Kidney glomerular epithelial cell (primary cell): ENCODE results near the gene SFXN2.
"Not testable (repeated sequence)": the region's sequence is repeated elsewhere in the genome, so short reads cannot be mapped to it uniquely, and the experiment has no call there.

Source experiments
- DNase-seq: peaks from one replicate; lab custom pipeline; 2025; lab: John Stamatoyannopoulos, UW

SFXN2 gene

DNA sequence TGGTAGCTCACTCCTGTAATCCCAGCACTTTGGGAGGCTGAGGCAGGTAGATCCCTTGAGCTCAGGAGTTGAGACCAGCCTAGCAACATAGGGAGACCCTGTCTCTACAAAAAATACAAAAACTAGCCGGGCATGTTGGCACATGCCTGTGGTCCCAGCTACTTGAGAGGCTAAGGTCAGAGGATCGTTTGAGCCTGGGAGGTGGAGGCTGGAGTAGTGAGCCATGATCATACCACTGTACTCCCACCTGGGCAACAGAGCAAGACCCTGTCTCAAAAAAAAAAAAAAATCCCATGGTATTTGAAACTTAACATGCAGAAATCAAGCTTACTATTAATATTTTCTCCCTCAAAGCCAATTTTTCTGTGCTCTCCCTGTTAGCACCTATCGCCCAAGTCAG is 5.9 kb downstream of the SFXN2 start:
- DNase-seq, result no peak

GRCh38 chr10:102720775-102721301 is 6.4 kb downstream of the SFXN2 start:
- DNase-seq, result no peak

DNA sequence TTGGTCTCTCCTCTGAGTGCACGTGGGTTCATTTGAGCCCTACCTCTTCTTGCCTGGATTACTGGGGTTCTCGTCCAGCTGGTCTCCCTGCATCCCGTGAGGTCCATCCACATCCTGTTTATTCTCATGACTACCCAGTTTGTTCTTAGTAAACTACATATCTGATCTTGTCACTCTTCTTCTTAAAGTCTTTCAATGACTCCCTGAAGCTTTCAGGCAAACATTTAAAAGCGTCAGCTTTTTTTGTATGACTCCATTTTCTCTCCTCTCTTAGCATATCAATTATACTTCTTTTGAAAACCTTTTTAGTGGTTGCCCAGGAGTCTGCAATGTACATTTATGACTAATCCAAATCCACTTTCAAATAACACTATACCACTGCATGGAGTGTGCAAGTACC is 7.5 kb downstream of the SFXN2 start:
- no peak for DNase-seq

DNA sequence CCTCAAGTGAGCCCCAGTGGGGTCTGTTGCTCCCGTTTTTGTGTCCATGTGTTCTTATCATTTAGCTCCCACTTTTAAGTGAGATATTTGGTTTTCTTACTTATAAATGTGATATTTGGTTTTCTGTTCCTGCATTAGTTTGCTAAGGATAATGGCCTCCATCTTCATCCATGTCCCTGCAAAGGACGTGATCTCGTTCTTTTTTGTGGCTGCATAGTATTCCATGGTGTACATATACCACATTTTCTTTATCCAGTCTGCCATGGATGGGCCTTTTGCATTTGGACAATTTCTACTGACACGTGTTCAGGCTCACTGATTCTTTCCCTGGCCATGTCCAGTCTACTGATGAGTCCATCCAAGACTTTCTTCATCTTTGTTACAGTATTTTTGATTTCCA is 9.6 kb downstream of the SFXN2 start:
- no peak for DNase-seq

DNA sequence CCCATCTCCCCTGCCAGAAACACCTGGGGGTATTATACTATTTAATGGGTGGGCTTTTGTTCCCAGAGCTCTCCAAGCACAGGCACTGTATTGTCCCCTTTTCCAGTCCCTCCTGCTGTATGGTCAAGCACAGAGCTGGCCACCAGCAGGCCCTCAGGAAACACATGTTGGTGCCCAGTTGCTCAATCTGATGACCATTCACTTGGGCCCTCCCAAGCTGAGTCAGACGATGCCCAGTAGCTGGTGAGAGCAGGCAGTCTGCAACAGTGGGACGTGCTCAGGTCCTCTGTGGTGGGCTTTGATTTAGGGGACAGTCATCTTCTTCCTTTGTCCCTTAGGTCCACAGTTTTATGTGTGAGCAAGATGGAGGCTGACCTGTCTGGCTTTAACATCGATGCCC is 11.8 kb downstream of the SFXN2 start:
- DNase-seq, result no peak

DNA sequence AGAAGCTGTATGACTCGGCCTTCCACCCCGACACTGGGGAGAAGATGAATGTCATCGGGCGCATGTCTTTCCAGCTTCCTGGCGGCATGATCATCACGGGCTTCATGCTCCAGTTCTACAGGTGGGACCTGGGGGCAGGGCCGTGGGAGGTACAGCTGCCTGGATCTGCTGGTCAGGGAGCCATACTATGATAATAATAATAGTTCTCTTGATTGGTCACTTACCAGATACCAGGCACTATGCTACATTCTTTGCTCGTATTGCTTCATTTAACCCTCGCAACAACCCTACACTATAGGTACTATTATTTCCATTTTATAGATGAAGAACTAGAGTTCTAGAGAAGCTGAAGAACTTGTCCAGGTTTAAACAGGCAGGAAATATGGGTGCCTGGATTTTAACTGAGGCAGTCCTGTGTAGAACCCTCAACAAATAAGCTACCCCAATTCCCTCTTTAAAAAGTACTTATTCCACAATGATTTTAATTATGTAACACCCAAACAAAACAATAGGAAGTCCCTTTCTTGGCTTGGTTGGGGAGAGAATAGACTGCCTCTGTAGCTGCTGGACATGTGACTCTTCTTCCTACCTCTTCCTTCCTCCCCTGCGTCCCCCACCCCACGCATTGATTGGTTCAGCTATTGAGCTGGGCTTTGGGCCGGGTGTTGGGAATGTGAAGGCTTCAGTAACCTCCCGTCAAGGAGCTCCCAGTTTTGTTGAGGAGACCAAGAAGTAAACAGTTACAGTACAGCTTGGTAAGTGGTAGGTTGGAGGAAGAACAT is 12.8 kb downstream of the SFXN2 start:
- no peak for DNase-seq

GRCh38 chr10:102729029-102730026 is 14.9 kb downstream of the SFXN2 start:
- DNase-seq, result peak; percentile 68

DNA sequence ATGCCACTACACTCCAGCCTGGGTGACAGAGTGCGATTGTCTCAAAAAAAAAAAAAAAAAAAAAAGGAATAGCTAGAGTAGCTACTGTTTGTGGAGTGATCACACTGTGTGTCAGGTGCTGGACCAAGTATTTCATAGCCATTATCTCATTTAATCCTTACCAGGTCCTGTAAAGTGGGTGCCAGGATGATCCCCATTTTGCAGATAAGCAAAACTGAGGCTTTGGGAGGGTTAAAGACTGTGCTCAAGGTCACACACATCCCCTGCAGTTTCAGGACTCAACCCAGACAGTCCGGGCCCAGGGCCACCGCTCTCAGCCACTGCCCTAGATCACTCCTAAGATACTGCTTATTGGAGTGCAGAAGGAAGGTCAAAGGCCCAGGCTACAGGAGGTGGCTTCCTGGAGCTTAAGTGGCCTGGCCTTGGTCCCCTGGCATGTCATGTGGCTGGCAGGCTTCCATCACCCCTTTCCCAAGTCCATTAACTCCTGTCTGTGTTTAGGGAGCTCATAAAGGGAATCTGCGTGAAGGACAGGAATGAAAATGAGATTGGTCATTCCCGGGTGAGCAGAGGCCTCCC is 16.9 kb downstream of the SFXN2 start:
- DNase-seq, result no peak

- DNase-seq, result no peak
Observed at GRCh38 chr10:102732661-102733060, 18.2 kb downstream of the SFXN2 start.

DNA sequence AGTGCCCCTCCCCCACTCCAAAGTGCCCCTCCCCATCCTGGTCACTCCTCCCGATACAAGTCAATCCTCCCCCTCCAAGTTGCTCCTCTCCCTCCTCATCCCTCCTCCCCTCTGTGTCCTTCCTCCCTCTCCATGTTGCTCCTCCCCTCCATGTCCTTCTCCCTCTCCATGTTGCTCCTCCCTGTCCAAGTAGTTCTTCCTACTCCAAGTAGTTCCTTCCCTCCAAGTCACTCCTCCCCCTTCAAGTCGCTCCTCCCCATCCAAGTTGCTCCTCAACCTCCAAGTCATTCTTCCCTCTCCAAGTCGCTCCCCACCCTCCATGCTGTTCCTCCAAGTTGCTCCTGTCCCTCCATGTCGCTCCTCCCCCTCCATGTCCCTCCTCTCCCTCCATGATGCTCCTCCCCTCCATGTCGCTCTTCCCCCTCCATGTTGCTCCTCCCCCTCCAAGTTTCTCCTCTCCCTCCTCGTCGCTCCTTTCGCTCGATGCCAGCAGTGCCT is 20.7 kb downstream of the SFXN2 start:
- DNase-seq, result no peak

DNA sequence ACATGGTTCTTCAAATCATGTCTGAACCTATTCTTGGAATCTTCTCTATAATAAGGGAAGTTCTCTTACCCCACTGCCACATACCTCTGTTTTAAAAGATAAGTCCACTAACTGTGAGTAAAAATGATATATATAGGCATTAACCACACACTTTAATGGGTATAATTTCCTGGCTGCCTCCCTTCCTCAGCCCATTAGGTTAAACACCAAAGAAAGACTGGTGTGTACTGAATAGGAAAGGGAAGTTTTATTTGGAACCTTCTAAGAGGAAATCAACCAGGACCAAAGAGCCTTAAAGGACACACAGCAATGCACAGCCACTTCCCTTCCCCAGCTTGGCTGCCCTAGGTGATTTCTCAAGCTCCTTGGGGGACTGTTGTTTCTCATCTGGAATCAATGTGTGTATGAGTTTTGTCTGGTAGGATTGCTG is 24.3 kb downstream of the SFXN2 start:
- no peak for DNase-seq

DNA sequence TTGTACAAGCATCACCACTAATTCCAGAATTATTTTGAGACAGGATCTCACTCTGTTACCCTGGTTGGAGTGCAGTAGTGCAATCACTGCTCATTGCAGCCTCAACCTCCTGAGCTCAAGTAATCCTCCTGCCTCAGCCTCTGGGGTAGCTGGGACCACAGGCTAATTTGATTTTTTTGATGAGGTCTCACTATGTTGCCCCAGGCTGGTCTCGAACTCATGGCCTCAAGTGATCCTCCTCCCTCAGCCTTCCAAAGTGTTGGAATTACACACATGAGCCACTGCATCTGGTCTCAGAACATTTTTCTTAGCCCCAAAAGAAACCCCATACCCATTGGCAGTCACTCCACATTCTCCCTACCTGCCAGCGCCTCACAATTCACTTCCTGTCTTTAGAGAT is 25.8 kb downstream of the SFXN2 start:
- no peak for DNase-seq

DNA sequence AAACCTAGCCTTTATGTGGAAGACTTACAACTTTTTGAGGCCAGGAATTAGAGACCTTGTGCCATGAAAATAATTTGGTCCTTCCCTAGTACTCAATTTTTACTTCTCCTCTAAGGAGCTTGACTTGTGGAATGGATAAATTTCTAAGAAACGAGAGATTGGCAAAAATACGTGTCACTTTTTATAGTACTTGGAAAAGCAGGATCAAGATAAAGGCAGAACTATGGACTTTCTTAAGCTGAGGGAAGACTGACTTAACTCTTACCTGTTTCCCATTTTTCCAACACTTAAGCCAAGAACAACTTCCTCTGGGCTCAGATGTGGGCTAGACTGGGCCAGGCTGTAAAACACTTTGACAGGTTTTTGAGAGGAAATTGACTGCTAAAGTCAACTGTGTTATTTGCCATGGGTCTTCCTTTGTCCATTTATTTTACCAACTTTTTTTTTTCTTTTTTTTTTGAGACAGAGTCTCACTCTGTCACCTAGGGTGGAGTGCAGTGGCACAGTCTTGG is 27.3 kb downstream of the SFXN2 start:
- DNase-seq, result no peak

GRCh38 chr10:102742313-102742712 is 27.9 kb downstream of the SFXN2 start:
- DNase-seq, result not testable (repeated sequence)

DNA sequence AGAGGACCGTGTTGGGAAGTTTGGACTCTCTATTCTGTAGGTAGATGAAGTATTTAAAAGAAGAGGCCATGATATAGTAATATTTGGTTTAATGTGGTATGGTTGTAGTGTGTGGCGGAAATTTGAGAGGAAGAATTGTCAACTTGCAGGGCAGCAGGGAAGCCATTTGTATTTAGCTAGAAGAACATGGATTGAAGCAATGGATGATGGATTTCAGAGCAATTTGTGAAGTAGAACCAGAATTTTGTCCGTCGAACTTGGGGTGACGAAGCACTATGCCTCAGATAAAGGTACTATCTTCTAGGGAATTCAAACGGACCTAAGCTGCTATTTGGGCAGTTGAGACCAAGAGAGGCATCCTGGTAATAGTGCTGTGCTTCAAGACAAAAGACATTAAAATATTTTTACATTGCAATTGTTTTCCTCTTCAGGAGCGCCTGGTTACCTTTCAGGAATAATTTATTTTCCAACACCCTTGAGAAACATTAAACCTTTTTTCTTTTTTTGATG is 28.7 kb downstream of the SFXN2 start:
- DNase-seq, result no peak

DNA sequence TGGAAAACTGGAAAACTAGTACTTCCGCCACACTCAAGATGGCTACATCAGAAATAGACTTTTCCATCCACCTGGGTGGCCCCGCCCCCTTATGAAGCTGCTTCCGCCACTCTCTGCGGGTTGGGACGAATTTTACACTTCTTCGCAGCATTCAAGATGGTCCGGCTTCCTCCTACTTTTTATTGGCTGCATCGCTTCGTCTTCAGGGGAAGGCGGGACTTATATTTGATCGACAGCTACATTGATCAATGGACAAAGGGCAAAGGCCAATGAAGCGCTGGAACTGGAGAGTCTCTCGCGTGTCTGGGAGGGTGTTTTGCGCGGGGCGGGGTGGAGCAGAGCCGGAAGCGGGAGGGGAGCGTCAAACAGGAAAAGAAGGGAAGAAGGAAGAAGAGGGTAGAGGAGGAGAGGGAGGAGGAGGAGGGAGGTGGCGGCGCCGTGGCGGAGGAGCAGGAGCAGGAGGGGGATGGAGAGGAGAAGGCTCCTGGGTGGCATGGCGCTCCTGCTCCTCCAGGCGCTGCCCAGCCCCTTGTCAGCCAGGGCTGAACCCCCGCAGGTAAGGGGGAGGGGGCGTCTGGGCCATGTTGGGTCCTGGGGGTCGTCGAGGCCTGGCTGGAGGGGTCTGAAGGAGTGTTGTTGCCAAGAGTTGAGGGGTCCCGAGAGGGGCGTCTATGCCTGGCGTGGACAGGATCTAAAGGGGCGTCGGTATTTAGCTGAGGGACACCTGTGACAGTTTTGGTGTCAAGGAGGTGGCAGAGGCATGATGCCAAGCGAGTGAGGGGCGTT is 29.3 kb downstream of the SFXN2 start, which contains the start of gene WBP1L:
WBP1L (plus strand) TSS at position 361 of the 786 bp plus-strand sequence; CDS start at position 467, 106 bp downstream.
- peak; percentile 100 for DNase-seq

DNA sequence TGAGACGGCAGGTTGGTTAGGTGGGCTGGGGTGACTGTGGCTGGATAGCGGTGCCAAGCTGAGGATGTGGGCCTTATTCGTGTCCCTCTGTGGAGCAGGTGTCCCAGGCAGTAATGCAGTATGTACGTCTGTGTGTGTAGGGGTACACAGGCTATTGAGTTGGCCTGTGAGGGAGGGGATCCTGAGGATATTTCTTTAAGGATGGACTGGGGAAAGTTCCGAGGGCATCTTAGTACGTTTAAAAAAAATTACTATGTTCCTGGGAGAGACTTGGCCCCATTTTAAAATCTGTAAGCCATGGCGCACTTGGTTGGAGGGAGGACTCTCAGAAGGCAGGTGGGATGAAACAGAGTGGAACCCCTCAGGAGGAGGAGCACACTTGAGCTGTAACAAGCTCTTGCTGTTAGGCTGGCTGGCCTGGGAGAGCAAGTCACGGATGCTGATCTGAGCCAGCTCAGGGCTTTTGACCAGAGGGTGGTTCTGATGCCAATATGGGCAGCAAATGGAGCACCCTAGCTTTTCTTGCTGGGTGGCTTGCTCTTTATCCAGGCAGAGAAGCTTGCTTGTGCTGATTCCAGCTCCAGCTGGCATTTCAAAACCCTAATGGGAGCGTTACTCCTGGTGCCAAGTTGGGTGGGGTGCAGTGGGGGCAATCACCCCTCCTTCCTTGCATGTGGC is 30.1 kb downstream of the SFXN2 start:
- DNase-seq, result peak; percentile 41

- DNase-seq, result no peak
Observed at GRCh38 chr10:102745157-102745556, 30.7 kb downstream of the SFXN2 start.

DNA sequence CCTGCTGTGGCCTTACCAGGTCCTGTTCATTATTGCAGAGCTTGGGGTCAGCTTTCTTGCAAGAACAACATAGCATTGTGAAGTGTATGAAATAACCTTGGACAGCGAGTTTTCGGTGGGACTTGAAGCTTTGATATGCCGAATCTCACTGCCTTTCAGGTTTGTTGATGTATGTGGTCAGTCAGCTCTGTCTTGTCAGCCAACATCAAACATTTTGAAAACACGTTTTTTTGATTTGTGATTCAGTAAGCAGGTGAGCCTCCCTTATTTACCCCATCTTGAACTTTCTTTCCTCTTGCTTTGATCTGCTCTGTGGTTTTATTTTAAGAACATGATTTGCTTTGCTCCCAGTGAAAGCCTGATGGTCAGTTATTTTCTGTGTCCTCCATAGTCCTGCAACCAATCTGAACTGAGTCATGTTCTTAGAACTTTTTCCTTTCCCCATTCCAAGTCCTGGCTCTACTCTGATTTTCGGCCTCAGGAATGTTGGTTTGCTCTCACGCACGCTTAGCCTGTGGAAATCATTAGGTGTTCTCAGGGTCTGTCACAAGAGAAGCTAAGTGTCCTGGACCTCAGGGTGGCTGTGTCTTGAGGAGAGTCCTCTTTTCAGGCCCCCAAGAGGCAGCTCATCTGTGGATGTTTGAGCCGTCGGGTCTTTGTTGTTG is 38.0 kb downstream of the SFXN2 start:
- no peak for DNase-seq
